Epithelial cell of prostate (primary cell): ENCODE measurements around the gene MYH1.
"Not testable (repeated sequence)": the region's sequence is repeated elsewhere in the genome, so short reads cannot be mapped to it uniquely, and the experiment has no call there.

ENCODE experiments used
- DNase-seq: peaks from one replicate; pipeline ENCODE4 v3.0.0-alpha.2; 2011; ENCODE audit warnings: low read depth, low spot score
- H3K27ac ChIP-seq: fragments of 450-650 bp; 2 replicates; pipeline ENCODE4 v1.5.1; 2017; ENCODE audit warnings: mild to moderate bottlenecking

The MYH1 gene

GRCh38 chr17:10518271-10519037 is at the start of gene MYH1:
MYH1 (minus strand) TSS chr17:10518542; CDS start chr17:10516642, 1,900 bp downstream.
- H3K27ac ChIP-seq: no peak within 1 kb of the TSS
- DNase-seq: no peak

GRCh38 chr17:10563991-10564660 is 45.8 kb upstream of the MYH1 start:
- H3K27ac ChIP-seq: no peak overlapping the region
- no peak for DNase-seq

GRCh38 chr17:10558049-10558448 is 39.7 kb upstream of the MYH1 start:
- no peak overlapping the region for H3K27ac ChIP-seq
- DNase-seq: no peak

GRCh38 chr17:10557422-10557821 is 39.1 kb upstream of the MYH1 start:
- DNase-seq: no peak
- H3K27ac ChIP-seq: no peak overlapping the region

- no peak overlapping the region for H3K27ac ChIP-seq
- no peak for DNase-seq
These were observed 38.1 kb upstream of the MYH1 start for GRCh38 chr17:10556301-10557005.

GRCh38 chr17:10550014-10550413 is 31.7 kb upstream of the MYH1 start:
- H3K27ac ChIP-seq: no peak overlapping the region
- no peak for DNase-seq

- no peak within 1 kb of the TSS for H3K27ac ChIP-seq
- no peak for DNase-seq
These were observed 30.9 kb upstream of the MYH1 start, which contains the start of gene MYH2 for GRCh38 chr17:10549096-10549842. MYH2 (minus strand) TSS chr17:10549658; CDS start chr17:10547920, 1,738 bp downstream.

GRCh38 chr17:10547351-10547750 is 29.0 kb upstream of the MYH1 start:
- no peak for DNase-seq
- no peak overlapping the region for H3K27ac ChIP-seq

GRCh38 chr17:10543486-10543885 is 25.1 kb upstream of the MYH1 start:
- not testable (repeated sequence) for H3K27ac ChIP-seq
- DNase-seq: peak; percentile 5

GRCh38 chr17:10541179-10541578 is 22.8 kb upstream of the MYH1 start:
- not testable (repeated sequence) for DNase-seq, H3K27ac ChIP-seq

GRCh38 chr17:10532026-10532425 is 13.7 kb upstream of the MYH1 start:
- no peak for DNase-seq
- H3K27ac ChIP-seq: no peak overlapping the region

GRCh38 chr17:10527419-10527818 is 9.1 kb upstream of the MYH1 start:
- no peak for DNase-seq
- H3K27ac ChIP-seq: no peak overlapping the region

GRCh38 chr17:10526517-10526916 is 8.2 kb upstream of the MYH1 start:
- DNase-seq: no peak
- no peak overlapping the region for H3K27ac ChIP-seq

- no peak for DNase-seq
- H3K27ac ChIP-seq: no peak overlapping the region
These were observed 4.7 kb upstream of the MYH1 start for GRCh38 chr17:10523064-10523463.

- H3K27ac ChIP-seq: no peak overlapping the region
- no peak for DNase-seq
These were observed 3.6 kb upstream of the MYH1 start for GRCh38 chr17:10521949-10522348.

GRCh38 chr17:10516638-10517037 is 1.7 kb downstream of the MYH1 start:
- H3K27ac ChIP-seq: no peak overlapping the region
- DNase-seq: no peak

- no peak for DNase-seq
- no peak overlapping the region for H3K27ac ChIP-seq
These were observed 2.3 kb downstream of the MYH1 start for GRCh38 chr17:10516065-10516464.

- DNase-seq: no peak
- H3K27ac ChIP-seq: no peak overlapping the region
These were observed 4.9 kb downstream of the MYH1 start for GRCh38 chr17:10513299-10514067.

GRCh38 chr17:10512856-10513255 is 5.5 kb downstream of the MYH1 start:
- no peak for DNase-seq
- H3K27ac ChIP-seq: no peak overlapping the region

- H3K27ac ChIP-seq: no peak overlapping the region
- no peak for DNase-seq
These were observed 18.4 kb downstream of the MYH1 start for GRCh38 chr17:10499950-10500349.
